Upper lobe of right lung (tissue), 1 donor: ENCODE results near the gene TSHZ1. TPM values are rescaled to one million over a fixed set of nuclear protein-coding genes. Genes with fewer than 3 reads are reported as not detected.

ENCODE experiments used
- ATAC-seq: fragments of 200-7000 bp; cut with Tn5 transposase; one replicate; pipeline ENCODE4 v1.9.1; 2020; ENCODE audit warnings: mild to moderate bottlenecking, moderate library complexity
- DNase-seq: peaks from one replicate; pipeline ENCODE4 v3.0.0-alpha.2; 2020
- H3K27ac ChIP-seq: fragments of 200-600 bp; one replicate; pipeline ENCODE4 v1.8.0; 2022
- H3K27me3 ChIP-seq: fragments of 200-600 bp; one replicate; pipeline ENCODE4 v1.8.0; 2022; ENCODE audit warnings: mild to moderate bottlenecking
- H3K36me3 ChIP-seq: fragments of 200-600 bp; one replicate; pipeline ENCODE4 v1.8.0; 2022
- H3K4me1 ChIP-seq: fragments of 200-600 bp; one replicate; pipeline ENCODE4 v1.8.0; 2022
- H3K4me3 ChIP-seq: fragments of 200-600 bp; one replicate; pipeline ENCODE4 v1.8.0; 2022; ENCODE audit warnings: mild to moderate bottlenecking
- H3K9me3 ChIP-seq: fragments of 200-600 bp; one replicate; pipeline ENCODE4 v1.8.0; 2022
- CTCF ChIP-seq: fragments of 200-600 bp; IDR thresholded peaks from one replicate; pipeline ENCODE4 v1.8.0; 2022; ENCODE audit warnings: antibody characterized with exemption
- intact Hi-C: fragments of 100-400 bp; cut with DNase I; formaldehyde crosslinking; loops from one replicate; pipeline ENCODE4 v1.11.0; 2022
- total RNA-seq: library from RNA; stranded (reverse); fragmentation: NEBNext Ultra II Directional; extraction: Animal tissue kit (Norgen Biotek cat#: 25700); gene quantifications from one replicate; pipeline ENCODE4 v1.2.1, GENCODE V29; 2021
- donor health status: DM: no; HTN: yes; CAD: no; lungs with severe emphysema.

The TSHZ1 gene
- total RNA-seq, 1 donor from 2014 or later: 17.3 TPM

DNA sequence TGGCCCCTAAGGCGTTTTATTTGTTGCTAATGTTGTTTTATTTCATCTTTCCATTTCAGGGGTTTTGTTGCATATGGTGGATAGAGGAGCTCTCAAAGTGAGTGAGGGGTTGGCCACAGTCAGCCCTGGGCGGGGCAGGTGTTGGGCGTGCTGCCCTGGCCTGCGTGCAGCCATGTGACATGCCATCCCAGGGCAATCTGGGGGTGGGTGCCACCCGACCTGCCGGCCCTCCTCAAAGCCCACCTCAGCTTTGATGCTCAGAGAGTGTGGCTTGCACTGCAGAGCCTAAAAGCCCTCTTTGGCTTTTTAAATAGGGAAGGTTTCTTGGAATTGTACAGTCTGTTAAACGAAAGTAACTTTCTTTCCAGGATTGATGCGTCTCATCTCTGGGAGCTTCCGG lies 18.4 kb downstream of the TSHZ1 start:
- no peak for DNase-seq
- Histone ChIP-seq H3K27me3 (no peaks in the 10 kb centered on the region), H3K27ac (no peak overlapping the region), H3K36me3 (no peaks in the 10 kb centered on the region), H3K9me3 (no peaks in the 10 kb centered on the region), H3K4me1 (peaks cover 39% of the 10 kb centered on the region), H3K4me3 (no peak overlapping the region)
- no peak for ATAC-seq
- TF ChIP-seq CTCF: no peak
- intact Hi-C loops: no loop called here

GRCh38 chr18:75229437-75229836 lies 18.8 kb downstream of the TSHZ1 start:
- H3K36me3 ChIP-seq: no peaks in the 10 kb centered on the region
- intact Hi-C loops: no loop called here
- H3K4me3 ChIP-seq: no peak overlapping the region
- no peak overlapping the region for H3K27ac ChIP-seq
- ATAC-seq: no peak
- DNase-seq: no peak
- no peaks in the 10 kb centered on the region for H3K27me3 ChIP-seq
- peaks cover 38% of the 10 kb centered on the region for H3K4me1 ChIP-seq
- no peaks in the 10 kb centered on the region for H3K9me3 ChIP-seq
- no peak for TF ChIP-seq CTCF

GRCh38 chr18:75230163-75231052 lies 19.8 kb downstream of the TSHZ1 start:
- Histone ChIP-seq H3K4me3 (no peak overlapping the region), H3K27me3 (no peaks in the 10 kb centered on the region), H3K4me1 (peaks cover 34% of the 10 kb centered on the region), H3K9me3 (no peaks in the 10 kb centered on the region), H3K27ac (no peak overlapping the region), H3K36me3 (no peaks in the 10 kb centered on the region)
- intact Hi-C loops: no loop called here
- DNase-seq (no peak), ATAC-seq (no peak)
- no peak for TF ChIP-seq CTCF

- no peak for DNase-seq
- ATAC-seq: no peak
- intact Hi-C loops: no loop called here
- H3K4me3 ChIP-seq: no peak overlapping the region
- H3K27me3 ChIP-seq: no peaks in the 10 kb centered on the region
- TF ChIP-seq CTCF: no peak
- H3K36me3 ChIP-seq: no peaks in the 10 kb centered on the region
- H3K9me3 ChIP-seq: no peaks in the 10 kb centered on the region
- no peak overlapping the region for H3K27ac ChIP-seq
- peaks cover 29% of the 10 kb centered on the region for H3K4me1 ChIP-seq
Observed at GRCh38 chr18:75231053-75231406, 20.4 kb downstream of the TSHZ1 start.

- no peak for ATAC-seq
- Histone ChIP-seq H3K36me3 (no peaks in the 10 kb centered on the region), H3K4me1 (peaks cover 14% of the 10 kb centered on the region), H3K9me3 (no peaks in the 10 kb centered on the region), H3K27me3 (no peaks in the 10 kb centered on the region), H3K4me3 (no peak overlapping the region), H3K27ac (no peak overlapping the region)
- intact Hi-C loops: no loop called here
- no peak for DNase-seq
- TF ChIP-seq CTCF: no peak
Observed at GRCh38 chr18:75234901-75235300, 24.3 kb downstream of the TSHZ1 start.

- no peaks in the 10 kb centered on the region for H3K9me3 ChIP-seq
- no peaks in the 10 kb centered on the region for H3K27me3 ChIP-seq
- no peak overlapping the region for H3K4me3 ChIP-seq
- peaks cover 13% of the 10 kb centered on the region for H3K4me1 ChIP-seq
- ATAC-seq (no peak), DNase-seq (no peak)
- H3K36me3 ChIP-seq: no peaks in the 10 kb centered on the region
- no peak overlapping the region for H3K27ac ChIP-seq
- no peak for TF ChIP-seq CTCF
- intact Hi-C loops: no loop called here
Observed at GRCh38 chr18:75235896-75236295, 25.3 kb downstream of the TSHZ1 start.
